WTC11 (cell line): ENCODE measurements around the gene NTN4. TPM values are rescaled to one million over a fixed set of nuclear protein-coding genes. Genes with fewer than 3 reads are reported as not detected.

Experiments
- ATAC-seq: fragments of 200-7000 bp; cut with Tn5 transposase; 2 replicates; pipeline ENCODE4 v1.10.0; 2021; ENCODE audit warnings: mild to moderate bottlenecking, moderate library complexity
- CTCF ChIA-PET: fragments of 300-600 bp; sonication (Branson Sonifier 250); formaldehyde crosslinking; loops from one replicate; lab custom pipeline; 2021; ENCODE audit warnings: antibody characterized with exemption; lab: Charles Lee
- POLR2A ChIA-PET: fragments of 350-600 bp; sonication (Branson Sonifier 250); formaldehyde crosslinking; loops from one replicate; lab custom pipeline; 2021; ENCODE audit warnings: antibody characterized with exemption; lab: Charles Lee
- DNase-seq: peaks from one replicate; pipeline ENCODE4 v3.0.0; 2021; ENCODE audit warnings: low spot score
- H3K27ac Mint-ChIP-seq: 2 replicates; pipeline ENCODE4 v1.8.0; 2021; ENCODE audit warnings: mixed read lengths
- H3K27me3 Mint-ChIP-seq: 2 replicates; pipeline ENCODE4 v1.8.0; 2021; ENCODE audit warnings: low read depth, mild to moderate bottlenecking, moderate library complexity, mixed read lengths
- H3K36me3 Mint-ChIP-seq: 2 replicates; pipeline ENCODE4 v1.8.0; 2021; ENCODE audit warnings: mixed read lengths
- H3K4me1 Mint-ChIP-seq: 2 replicates; pipeline ENCODE4 v1.8.0; 2022; ENCODE audit warnings: mixed read lengths
- H3K4me3 Mint-ChIP-seq: 2 replicates; pipeline ENCODE4 v1.8.0; 2021; ENCODE audit warnings: mild to moderate bottlenecking, moderate library complexity, mixed read lengths
- H3K9me3 Mint-ChIP-seq: 2 replicates; pipeline ENCODE4 v1.8.0; 2021; ENCODE audit warnings: mixed read lengths
- CREB1 ChIP-seq: sonication (generic); formaldehyde crosslinking; IDR thresholded peaks from 2 replicates; pipeline ENCODE4 v1.8.0; 2023; ENCODE audit warnings: mild to moderate bottlenecking, missing genetic modification reagents
- ELF4 ChIP-seq: sonication (generic); formaldehyde crosslinking; IDR thresholded peaks from 2 replicates; pipeline ENCODE4 v1.8.1; 2022; ENCODE audit warnings: low read depth, mild to moderate bottlenecking, moderate library complexity, missing genetic modification reagents
- ESRRA ChIP-seq: sonication (generic); formaldehyde crosslinking; IDR thresholded peaks from 2 replicates; pipeline ENCODE4 v1.8.1; 2022; ENCODE audit warnings: mild to moderate bottlenecking, missing genetic modification reagents, borderline replicate concordance
- GTF2I ChIP-seq: fragments of 250-450 bp; sonication (Bioruptor Pico); conservative IDR thresholded peaks from 2 replicates; pipeline ENCODE4 v1.4.0; 2021; ENCODE audit warnings: mild to moderate bottlenecking
- JUN ChIP-seq: sonication (generic); formaldehyde crosslinking; IDR thresholded peaks from 2 replicates; pipeline ENCODE4 v1.8.0; 2023; ENCODE audit warnings: mild to moderate bottlenecking, missing genetic modification reagents
- NFE2L1 ChIP-seq: sonication (generic); formaldehyde crosslinking; IDR thresholded peaks from 2 replicates; pipeline ENCODE4 v1.8.1; 2023; ENCODE audit warnings: missing genetic modification reagents
- NR3C1 ChIP-seq: sonication (generic); formaldehyde crosslinking; conservative IDR thresholded peaks from 2 replicates; pipeline ENCODE4 v1.8.1; 2023; ENCODE audit warnings: low read depth, mild to moderate bottlenecking, missing genetic modification reagents
- PRRX2 ChIP-seq: fragments of 250-450 bp; sonication (Bioruptor Pico); IDR thresholded peaks from 2 replicates; pipeline ENCODE4 v1.8.0; 2021; ENCODE audit warnings: mild to moderate bottlenecking
- RELA ChIP-seq: sonication (generic); formaldehyde crosslinking; IDR thresholded peaks from 2 replicates; pipeline ENCODE4 v1.8.1; 2022; ENCODE audit warnings: missing genetic modification reagents, mild to moderate bottlenecking, borderline replicate concordance
- SMAD3 ChIP-seq: sonication (generic); formaldehyde crosslinking; IDR thresholded peaks from 2 replicates; pipeline ENCODE4 v1.8.0; 2022; ENCODE audit warnings: missing genetic modification reagents, mild to moderate bottlenecking, borderline replicate concordance
- ZNF219 ChIP-seq: sonication (generic); formaldehyde crosslinking; IDR thresholded peaks from 2 replicates; pipeline ENCODE4 v1.8.0; 2023; ENCODE audit warnings: missing genetic modification reagents, mild to moderate bottlenecking, borderline replicate concordance
- ZNF423 ChIP-seq: fragments of 250-450 bp; sonication (Bioruptor Pico); IDR thresholded peaks from 2 replicates; pipeline ENCODE4 v2.1.2; 2022; ENCODE audit warnings: mild to moderate bottlenecking, moderate library complexity
- total RNA-seq: library from RNA; stranded (reverse); gene quantifications from 3 replicates; pipeline ENCODE4 v1.2.3, GENCODE V29; 2021
- TF ChIP-seq, protein P1 (sequence below): sonication (generic); formaldehyde crosslinking; conservative IDR thresholded peaks from 2 replicates; pipeline ENCODE4 v1.8.1; 2023; ENCODE audit warnings: mild to moderate bottlenecking, low read depth, missing genetic modification reagents, moderate library complexity
- TF ChIP-seq, protein P2 (sequence below): fragments of 250-450 bp; sonication (Bioruptor Pico); IDR thresholded peaks from 2 replicates; pipeline ENCODE4 v1.9.0; 2021; ENCODE audit warnings: mild to moderate bottlenecking
- TF ChIP-seq, protein P3 (sequence below): sonication (generic); formaldehyde crosslinking; IDR thresholded peaks from 2 replicates; pipeline ENCODE4 v1.8.1; 2022; ENCODE audit warnings: low read depth, mild to moderate bottlenecking, moderate library complexity, missing genetic modification reagents, borderline replicate concordance
- TF ChIP-seq, protein P4 (sequence below): fragments of 250-450 bp; sonication (Bioruptor Pico); IDR thresholded peaks from 2 replicates; pipeline ENCODE4 v2.1.2; 2022; ENCODE audit warnings: mild to moderate bottlenecking, moderate library complexity
- TF ChIP-seq, protein P5 (sequence below): sonication (generic); formaldehyde crosslinking; IDR thresholded peaks from 2 replicates; pipeline ENCODE4 v1.8.0; 2022; ENCODE audit warnings: missing genetic modification reagents
- TF ChIP-seq, protein P6 (sequence below): sonication (generic); formaldehyde crosslinking; IDR thresholded peaks from 2 replicates; pipeline ENCODE4 v1.8.1; 2023; ENCODE audit warnings: mild to moderate bottlenecking, missing genetic modification reagents, moderate library complexity
- TF ChIP-seq, protein P7 (sequence below): sonication (generic); formaldehyde crosslinking; IDR thresholded peaks from 2 replicates; pipeline ENCODE4 v1.8.1; 2023; ENCODE audit warnings: mild to moderate bottlenecking, missing genetic modification reagents

NTN4 gene
- total RNA-seq, 1 experiment from 2014 or later, result 2.7 TPM

DNA sequence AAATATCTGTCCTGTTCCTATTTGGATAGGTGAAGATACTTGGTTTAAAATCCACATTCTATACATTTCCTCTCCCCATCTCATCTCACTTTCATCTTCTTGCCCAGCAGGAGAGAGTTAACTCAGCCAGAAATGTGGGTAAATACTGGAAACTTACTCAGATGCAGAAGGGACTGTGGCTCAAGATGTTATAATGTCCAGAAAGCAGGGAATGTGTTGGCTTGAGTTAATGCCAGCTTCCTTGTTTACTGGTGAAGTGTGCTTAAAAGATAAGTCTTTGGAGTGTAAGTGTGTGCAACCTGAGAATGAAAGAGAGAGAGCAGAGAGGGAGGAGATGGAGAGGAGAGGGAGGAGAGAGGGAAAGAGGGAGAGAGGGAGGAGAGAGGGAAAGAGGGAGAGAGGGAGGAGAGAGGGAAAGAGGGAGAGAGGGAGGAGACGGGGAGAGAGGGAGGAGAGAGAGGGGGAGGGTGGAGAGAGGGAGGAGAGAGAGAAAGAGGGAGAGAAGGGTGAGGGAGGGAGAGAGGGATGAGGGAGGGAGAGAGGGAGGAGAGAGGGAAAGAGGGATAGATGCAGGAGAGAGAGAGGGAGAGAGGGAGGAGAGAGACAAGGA lies 46.2 kb upstream of the NTN4 start (continued):
- no peak for TF ChIP-seq NFE2L1

DNA sequence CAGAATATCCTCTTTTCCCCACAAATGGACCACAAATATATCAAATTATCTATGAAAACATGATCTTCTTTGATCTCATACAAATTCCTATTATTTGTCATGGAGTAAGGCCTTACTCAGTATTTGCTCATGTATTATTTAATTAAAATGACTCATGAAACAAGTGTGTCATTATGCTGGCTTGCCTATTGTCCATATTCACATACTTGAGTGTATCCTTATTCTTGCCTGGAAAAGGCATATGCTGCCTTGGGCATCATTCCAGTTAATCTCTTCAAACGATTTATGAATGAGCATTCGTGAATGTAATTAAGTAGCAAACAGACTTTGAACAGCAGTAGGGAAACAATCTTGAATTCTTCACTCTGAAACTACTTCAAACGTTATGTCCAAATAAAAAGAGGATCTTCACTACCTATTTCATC lies 45.6 kb upstream of the NTN4 start:
- Mint-ChIP-seq H3K4me1 (peaks cover 13% of the 10 kb centered on the region), H3K4me3 (no peak overlapping the region), H3K27me3 (no peaks in the 10 kb centered on the region), H3K36me3 (no peaks in the 10 kb centered on the region), H3K27ac (no peak overlapping the region), H3K9me3 (no peaks in the 10 kb centered on the region)
- ATAC-seq, result no peak
- ChIA-PET POLR2A (no interaction called here), CTCF (no interaction called here)
- no peak for DNase-seq
- no peak for TF ChIP-seq SMAD3 (CRISPR knock-in tag)
- TF ChIP-seq JUN (CRISPR knock-in tag), result no peak
- TF ChIP-seq CREB1 (CRISPR knock-in tag), result no peak
- no peak for TF ChIP-seq PRRX2 (CRISPR knock-in tag)
- TF ChIP-seq, protein P1, sequence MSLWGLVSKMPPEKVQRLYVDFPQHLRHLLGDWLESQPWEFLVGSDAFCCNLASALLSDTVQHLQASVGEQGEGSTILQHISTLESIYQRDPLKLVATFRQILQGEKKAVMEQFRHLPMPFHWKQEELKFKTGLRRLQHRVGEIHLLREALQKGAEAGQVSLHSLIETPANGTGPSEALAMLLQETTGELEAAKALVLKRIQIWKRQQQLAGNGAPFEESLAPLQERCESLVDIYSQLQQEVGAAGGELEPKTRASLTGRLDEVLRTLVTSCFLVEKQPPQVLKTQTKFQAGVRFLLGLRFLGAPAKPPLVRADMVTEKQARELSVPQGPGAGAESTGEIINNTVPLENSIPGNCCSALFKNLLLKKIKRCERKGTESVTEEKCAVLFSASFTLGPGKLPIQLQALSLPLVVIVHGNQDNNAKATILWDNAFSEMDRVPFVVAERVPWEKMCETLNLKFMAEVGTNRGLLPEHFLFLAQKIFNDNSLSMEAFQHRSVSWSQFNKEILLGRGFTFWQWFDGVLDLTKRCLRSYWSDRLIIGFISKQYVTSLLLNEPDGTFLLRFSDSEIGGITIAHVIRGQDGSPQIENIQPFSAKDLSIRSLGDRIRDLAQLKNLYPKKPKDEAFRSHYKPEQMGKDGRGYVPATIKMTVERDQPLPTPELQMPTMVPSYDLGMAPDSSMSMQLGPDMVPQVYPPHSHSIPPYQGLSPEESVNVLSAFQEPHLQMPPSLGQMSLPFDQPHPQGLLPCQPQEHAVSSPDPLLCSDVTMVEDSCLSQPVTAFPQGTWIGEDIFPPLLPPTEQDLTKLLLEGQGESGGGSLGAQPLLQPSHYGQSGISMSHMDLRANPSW (CRISPR knock-in tag), result no peak
- TF ChIP-seq, protein P2, sequence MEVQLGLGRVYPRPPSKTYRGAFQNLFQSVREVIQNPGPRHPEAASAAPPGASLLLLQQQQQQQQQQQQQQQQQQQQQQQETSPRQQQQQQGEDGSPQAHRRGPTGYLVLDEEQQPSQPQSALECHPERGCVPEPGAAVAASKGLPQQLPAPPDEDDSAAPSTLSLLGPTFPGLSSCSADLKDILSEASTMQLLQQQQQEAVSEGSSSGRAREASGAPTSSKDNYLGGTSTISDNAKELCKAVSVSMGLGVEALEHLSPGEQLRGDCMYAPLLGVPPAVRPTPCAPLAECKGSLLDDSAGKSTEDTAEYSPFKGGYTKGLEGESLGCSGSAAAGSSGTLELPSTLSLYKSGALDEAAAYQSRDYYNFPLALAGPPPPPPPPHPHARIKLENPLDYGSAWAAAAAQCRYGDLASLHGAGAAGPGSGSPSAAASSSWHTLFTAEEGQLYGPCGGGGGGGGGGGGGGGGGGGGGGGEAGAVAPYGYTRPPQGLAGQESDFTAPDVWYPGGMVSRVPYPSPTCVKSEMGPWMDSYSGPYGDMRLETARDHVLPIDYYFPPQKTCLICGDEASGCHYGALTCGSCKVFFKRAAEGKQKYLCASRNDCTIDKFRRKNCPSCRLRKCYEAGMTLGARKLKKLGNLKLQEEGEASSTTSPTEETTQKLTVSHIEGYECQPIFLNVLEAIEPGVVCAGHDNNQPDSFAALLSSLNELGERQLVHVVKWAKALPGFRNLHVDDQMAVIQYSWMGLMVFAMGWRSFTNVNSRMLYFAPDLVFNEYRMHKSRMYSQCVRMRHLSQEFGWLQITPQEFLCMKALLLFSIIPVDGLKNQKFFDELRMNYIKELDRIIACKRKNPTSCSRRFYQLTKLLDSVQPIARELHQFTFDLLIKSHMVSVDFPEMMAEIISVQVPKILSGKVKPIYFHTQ, result no peak
- TF ChIP-seq, protein P3, sequence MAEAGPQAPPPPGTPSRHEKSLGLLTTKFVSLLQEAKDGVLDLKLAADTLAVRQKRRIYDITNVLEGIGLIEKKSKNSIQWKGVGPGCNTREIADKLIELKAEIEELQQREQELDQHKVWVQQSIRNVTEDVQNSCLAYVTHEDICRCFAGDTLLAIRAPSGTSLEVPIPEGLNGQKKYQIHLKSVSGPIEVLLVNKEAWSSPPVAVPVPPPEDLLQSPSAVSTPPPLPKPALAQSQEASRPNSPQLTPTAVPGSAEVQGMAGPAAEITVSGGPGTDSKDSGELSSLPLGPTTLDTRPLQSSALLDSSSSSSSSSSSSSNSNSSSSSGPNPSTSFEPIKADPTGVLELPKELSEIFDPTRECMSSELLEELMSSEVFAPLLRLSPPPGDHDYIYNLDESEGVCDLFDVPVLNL (CRISPR knock-in tag), result no peak
- TF ChIP-seq, protein P4, sequence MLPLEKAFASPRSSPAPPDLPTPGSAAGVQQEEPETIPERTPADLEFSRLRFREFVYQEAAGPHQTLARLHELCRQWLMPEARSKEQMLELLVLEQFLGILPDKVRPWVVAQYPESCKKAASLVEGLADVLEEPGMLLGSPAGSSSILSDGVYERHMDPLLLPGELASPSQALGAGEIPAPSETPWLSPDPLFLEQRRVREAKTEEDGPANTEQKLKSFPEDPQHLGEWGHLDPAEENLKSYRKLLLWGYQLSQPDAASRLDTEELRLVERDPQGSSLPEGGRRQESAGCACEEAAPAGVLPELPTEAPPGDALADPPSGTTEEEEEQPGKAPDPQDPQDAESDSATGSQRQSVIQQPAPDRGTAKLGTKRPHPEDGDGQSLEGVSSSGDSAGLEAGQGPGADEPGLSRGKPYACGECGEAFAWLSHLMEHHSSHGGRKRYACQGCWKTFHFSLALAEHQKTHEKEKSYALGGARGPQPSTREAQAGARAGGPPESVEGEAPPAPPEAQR (CRISPR knock-in tag), result no peak
- TF ChIP-seq, protein P5, sequence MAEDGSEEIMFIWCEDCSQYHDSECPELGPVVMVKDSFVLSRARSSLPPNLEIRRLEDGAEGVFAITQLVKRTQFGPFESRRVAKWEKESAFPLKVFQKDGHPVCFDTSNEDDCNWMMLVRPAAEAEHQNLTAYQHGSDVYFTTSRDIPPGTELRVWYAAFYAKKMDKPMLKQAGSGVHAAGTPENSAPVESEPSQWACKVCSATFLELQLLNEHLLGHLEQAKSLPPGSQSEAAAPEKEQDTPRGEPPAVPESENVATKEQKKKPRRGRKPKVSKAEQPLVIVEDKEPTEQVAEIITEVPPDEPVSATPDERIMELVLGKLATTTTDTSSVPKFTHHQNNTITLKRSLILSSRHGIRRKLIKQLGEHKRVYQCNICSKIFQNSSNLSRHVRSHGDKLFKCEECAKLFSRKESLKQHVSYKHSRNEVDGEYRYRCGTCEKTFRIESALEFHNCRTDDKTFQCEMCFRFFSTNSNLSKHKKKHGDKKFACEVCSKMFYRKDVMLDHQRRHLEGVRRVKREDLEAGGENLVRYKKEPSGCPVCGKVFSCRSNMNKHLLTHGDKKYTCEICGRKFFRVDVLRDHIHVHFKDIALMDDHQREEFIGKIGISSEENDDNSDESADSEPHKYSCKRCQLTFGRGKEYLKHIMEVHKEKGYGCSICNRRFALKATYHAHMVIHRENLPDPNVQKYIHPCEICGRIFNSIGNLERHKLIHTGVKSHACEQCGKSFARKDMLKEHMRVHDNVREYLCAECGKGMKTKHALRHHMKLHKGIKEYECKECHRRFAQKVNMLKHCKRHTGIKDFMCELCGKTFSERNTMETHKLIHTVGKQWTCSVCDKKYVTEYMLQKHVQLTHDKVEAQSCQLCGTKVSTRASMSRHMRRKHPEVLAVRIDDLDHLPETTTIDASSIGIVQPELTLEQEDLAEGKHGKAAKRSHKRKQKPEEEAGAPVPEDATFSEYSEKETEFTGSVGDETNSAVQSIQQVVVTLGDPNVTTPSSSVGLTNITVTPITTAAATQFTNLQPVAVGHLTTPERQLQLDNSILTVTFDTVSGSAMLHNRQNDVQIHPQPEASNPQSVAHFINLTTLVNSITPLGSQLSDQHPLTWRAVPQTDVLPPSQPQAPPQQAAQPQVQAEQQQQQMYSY, result no peak
- no peak for TF ChIP-seq NR3C1 (CRISPR knock-in tag)
- TF ChIP-seq, protein P6, sequence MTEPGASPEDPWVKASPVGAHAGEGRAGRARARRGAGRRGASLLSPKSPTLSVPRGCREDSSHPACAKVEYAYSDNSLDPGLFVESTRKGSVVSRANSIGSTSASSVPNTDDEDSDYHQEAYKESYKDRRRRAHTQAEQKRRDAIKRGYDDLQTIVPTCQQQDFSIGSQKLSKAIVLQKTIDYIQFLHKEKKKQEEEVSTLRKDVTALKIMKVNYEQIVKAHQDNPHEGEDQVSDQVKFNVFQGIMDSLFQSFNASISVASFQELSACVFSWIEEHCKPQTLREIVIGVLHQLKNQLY (CRISPR knock-in tag), result no peak
- no peak for TF ChIP-seq ZNF219 (CRISPR knock-in tag)
- TF ChIP-seq, protein P7, sequence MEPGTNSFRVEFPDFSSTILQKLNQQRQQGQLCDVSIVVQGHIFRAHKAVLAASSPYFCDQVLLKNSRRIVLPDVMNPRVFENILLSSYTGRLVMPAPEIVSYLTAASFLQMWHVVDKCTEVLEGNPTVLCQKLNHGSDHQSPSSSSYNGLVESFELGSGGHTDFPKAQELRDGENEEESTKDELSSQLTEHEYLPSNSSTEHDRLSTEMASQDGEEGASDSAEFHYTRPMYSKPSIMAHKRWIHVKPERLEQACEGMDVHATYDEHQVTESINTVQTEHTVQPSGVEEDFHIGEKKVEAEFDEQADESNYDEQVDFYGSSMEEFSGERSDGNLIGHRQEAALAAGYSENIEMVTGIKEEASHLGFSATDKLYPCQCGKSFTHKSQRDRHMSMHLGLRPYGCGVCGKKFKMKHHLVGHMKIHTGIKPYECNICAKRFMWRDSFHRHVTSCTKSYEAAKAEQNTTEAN (CRISPR knock-in tag), result no peak
- no peak for TF ChIP-seq ESRRA
- TF ChIP-seq ZNF423 (CRISPR knock-in tag), result no peak
- no peak for TF ChIP-seq ELF4 (CRISPR knock-in tag)
- no peak for TF ChIP-seq RELA
- TF ChIP-seq GTF2I, result no peak
